Uterus (tissue), 2 donors: ENCODE measurements around the gene PYROXD2.

Experiments
- POLR2A ChIP-seq, 2 donors: fragments of 450-650 bp; IDR thresholded peaks; one replicate each; pipeline ENCODE4 v1.6.1; 2016; ENCODE audit warnings: antibody characterized with exemption in 2 of 2, mild to moderate bottlenecking in 1 of 2, moderate library complexity in 1 of 2
- TF ChIP-seq, protein P1 (sequence below), 4 experiments: fragments of 200-600 bp in 2 of 4; fragments of 450-650 bp in 2 of 4; sonication (generic) in 2 of 4; IDR thresholded peaks; one replicate each; pipeline ENCODE4 v1.5.1; 2016 to 2019; ENCODE audit warnings: antibody characterized with exemption in 4 of 4, mild to moderate bottlenecking in 2 of 4, moderate library complexity in 1 of 4

- TF ChIP-seq, protein P1, sequence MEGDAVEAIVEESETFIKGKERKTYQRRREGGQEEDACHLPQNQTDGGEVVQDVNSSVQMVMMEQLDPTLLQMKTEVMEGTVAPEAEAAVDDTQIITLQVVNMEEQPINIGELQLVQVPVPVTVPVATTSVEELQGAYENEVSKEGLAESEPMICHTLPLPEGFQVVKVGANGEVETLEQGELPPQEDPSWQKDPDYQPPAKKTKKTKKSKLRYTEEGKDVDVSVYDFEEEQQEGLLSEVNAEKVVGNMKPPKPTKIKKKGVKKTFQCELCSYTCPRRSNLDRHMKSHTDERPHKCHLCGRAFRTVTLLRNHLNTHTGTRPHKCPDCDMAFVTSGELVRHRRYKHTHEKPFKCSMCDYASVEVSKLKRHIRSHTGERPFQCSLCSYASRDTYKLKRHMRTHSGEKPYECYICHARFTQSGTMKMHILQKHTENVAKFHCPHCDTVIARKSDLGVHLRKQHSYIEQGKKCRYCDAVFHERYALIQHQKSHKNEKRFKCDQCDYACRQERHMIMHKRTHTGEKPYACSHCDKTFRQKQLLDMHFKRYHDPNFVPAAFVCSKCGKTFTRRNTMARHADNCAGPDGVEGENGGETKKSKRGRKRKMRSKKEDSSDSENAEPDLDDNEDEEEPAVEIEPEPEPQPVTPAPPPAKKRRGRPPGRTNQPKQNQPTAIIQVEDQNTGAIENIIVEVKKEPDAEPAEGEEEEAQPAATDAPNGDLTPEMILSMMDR (IDR thresholded peaks at IDR 0.05) = no peak
- TF ChIP-seq POLR2A (IDR thresholded peaks at IDR 0.05) = no peak
Measured at GRCh38 chr10:98353170-98353569, 61.8 kb downstream of the PYROXD2 start.
